ENCODE measurements around the gene HMGB4. TPM values are rescaled to one million over a fixed set of nuclear protein-coding genes. Genes with fewer than 3 reads are reported as not detected.

HMGB4 gene
- total RNA-seq, 1 experiment from 2014 or later, result not detected

- H3K4me1 ChIP-seq (ENCODE audit: control insufficient read depth, insufficient read depth, low read length), result no peaks in the 10 kb centered on the region
- ChIA-PET POLR2A (no interaction called here), CTCF (no interaction called here)
- no peak overlapping the region for H3K27ac ChIP-seq (ENCODE audit: low read length)
- no peaks in the 10 kb centered on the region for H3K36me3 ChIP-seq (ENCODE audit: control insufficient read depth, insufficient read depth, low read length)
- BruUV-seq (replicated peaks), result no TSS peak
- no peak for DNase-seq (ENCODE audit: low read depth, low spot score)
- no peaks in the 10 kb centered on the region for H3K9me3 ChIP-seq (ENCODE audit: control insufficient read depth, insufficient read depth, low read depth, low read length)
- ATAC-seq, result no peak
- TF ChIP-seq TCF7L2 (IDR thresholded peaks at IDR 0.05; ENCODE audit: low read depth, low read length) (no peak), SIN3A (IDR thresholded peaks at IDR 0.05; ENCODE audit: borderline replicate concordance, insufficient read depth, low read depth, low read length) (no peak), CTCF (IDR thresholded peaks at IDR 0.05) (no peak), POLR2AphosphoS5 (IDR thresholded peaks at IDR 0.05; ENCODE audit: low read depth, low read length) (no peak)
- TF ChIP-seq, protein P1, sequence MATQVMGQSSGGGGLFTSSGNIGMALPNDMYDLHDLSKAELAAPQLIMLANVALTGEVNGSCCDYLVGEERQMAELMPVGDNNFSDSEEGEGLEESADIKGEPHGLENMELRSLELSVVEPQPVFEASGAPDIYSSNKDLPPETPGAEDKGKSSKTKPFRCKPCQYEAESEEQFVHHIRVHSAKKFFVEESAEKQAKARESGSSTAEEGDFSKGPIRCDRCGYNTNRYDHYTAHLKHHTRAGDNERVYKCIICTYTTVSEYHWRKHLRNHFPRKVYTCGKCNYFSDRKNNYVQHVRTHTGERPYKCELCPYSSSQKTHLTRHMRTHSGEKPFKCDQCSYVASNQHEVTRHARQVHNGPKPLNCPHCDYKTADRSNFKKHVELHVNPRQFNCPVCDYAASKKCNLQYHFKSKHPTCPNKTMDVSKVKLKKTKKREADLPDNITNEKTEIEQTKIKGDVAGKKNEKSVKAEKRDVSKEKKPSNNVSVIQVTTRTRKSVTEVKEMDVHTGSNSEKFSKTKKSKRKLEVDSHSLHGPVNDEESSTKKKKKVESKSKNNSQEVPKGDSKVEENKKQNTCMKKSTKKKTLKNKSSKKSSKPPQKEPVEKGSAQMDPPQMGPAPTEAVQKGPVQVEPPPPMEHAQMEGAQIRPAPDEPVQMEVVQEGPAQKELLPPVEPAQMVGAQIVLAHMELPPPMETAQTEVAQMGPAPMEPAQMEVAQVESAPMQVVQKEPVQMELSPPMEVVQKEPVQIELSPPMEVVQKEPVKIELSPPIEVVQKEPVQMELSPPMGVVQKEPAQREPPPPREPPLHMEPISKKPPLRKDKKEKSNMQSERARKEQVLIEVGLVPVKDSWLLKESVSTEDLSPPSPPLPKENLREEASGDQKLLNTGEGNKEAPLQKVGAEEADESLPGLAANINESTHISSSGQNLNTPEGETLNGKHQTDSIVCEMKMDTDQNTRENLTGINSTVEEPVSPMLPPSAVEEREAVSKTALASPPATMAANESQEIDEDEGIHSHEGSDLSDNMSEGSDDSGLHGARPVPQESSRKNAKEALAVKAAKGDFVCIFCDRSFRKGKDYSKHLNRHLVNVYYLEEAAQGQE (IDR thresholded peaks at IDR 0.05; ENCODE audit: insufficient read depth in 1 of 2, low read depth in 2 of 2, low read length in 1 of 2), result no peak
- no peaks in the 10 kb centered on the region; the same call in 1 of the 2 replicates for H3K27me3 ChIP-seq (ENCODE audit: control insufficient read depth, insufficient read depth, low read length)
- no peak overlapping the region for H3K4me3 ChIP-seq (ENCODE audit: low read depth in 2 of 2, low read length in 2 of 2)
- intact Hi-C loops (cut with micrococcal nuclease; ENCODE audit: unreplicated experiment), result no loop called here
- in situ Hi-C loops (cut with HindIII; ENCODE audit: low pct_unique_long_range_greater_than_20kb, low sequenced_read_pairs), result no loop called here
Measured at GRCh38 chr1:33864460-33865389, 846 bp downstream of the HMGB4 start.

GRCh38 chr1:33866281-33866680 is 2.4 kb downstream of the HMGB4 start:
- in situ Hi-C loops (cut with HindIII; ENCODE audit: low pct_unique_long_range_greater_than_20kb, low sequenced_read_pairs) (no loop called here), intact Hi-C loops (cut with micrococcal nuclease; ENCODE audit: unreplicated experiment) (no loop called here)
- H3K27me3 ChIP-seq (ENCODE audit: control insufficient read depth, insufficient read depth, low read length), result no peaks in the 10 kb centered on the region; the same call in 1 of the 2 replicates
- H3K27ac ChIP-seq (ENCODE audit: low read length), result no peak overlapping the region
- ChIA-PET POLR2A (no interaction called here), CTCF (no interaction called here)
- TF ChIP-seq CTCF (IDR thresholded peaks at IDR 0.05), result no peak
- no peak for TF ChIP-seq POLR2AphosphoS5 (IDR thresholded peaks at IDR 0.05; ENCODE audit: low read depth, low read length)
- TF ChIP-seq SIN3A (IDR thresholded peaks at IDR 0.05; ENCODE audit: borderline replicate concordance, insufficient read depth, low read depth, low read length), result no peak
- TF ChIP-seq, protein P1 (IDR thresholded peaks at IDR 0.05; ENCODE audit: insufficient read depth in 1 of 2, low read depth in 2 of 2, low read length in 1 of 2), result no peak
- no peak for TF ChIP-seq TCF7L2 (IDR thresholded peaks at IDR 0.05; ENCODE audit: low read depth, low read length)
- no peak overlapping the region for H3K4me3 ChIP-seq (ENCODE audit: low read depth in 2 of 2, low read length in 2 of 2)
- no peaks in the 10 kb centered on the region for H3K9me3 ChIP-seq (ENCODE audit: control insufficient read depth, insufficient read depth, low read depth, low read length)
- no peaks in the 10 kb centered on the region for H3K36me3 ChIP-seq (ENCODE audit: control insufficient read depth, insufficient read depth, low read length)
- BruUV-seq (replicated peaks), result no TSS peak
- DNase-seq (ENCODE audit: low read depth, low spot score) (no peak), ATAC-seq (no peak)
- no peaks in the 10 kb centered on the region for H3K4me1 ChIP-seq (ENCODE audit: control insufficient read depth, insufficient read depth, low read length)
